GM19043 (cell line): ENCODE results near the gene LMO7.
"Not testable (repeated sequence)": the region's sequence is repeated elsewhere in the genome, so short reads cannot be mapped to it uniquely, and the experiment has no call there.

Experiments
- ATAC-seq: cut with Tn5 transposase; IDR thresholded peaks from one replicate; pipeline ENCODE4 v1.9.1; 2021; ENCODE audit warnings: low read depth; ENCODE audit not compliant: unreplicated experiment

LMO7 gene

GRCh38 chr13:75645141-75645540, 9.0 kb downstream of the LMO7 start:
- no peak for ATAC-seq

GRCh38 chr13:75647126-75647784, 11.1 kb downstream of the LMO7 start:
- ATAC-seq, result peak; percentile 82

- ATAC-seq, result no peak
Observed at GRCh38 chr13:75648446-75648845, 12.3 kb downstream of the LMO7 start.

- no peak for ATAC-seq
Observed at GRCh38 chr13:75651013-75651412, 14.9 kb downstream of the LMO7 start.

- no peak for ATAC-seq
Observed at GRCh38 chr13:75652726-75653125, 16.6 kb downstream of the LMO7 start.

- no peak for ATAC-seq
Observed at GRCh38 chr13:75656425-75656989, 20.4 kb downstream of the LMO7 start.

- ATAC-seq, result no peak
Observed at GRCh38 chr13:75657111-75657510, 21.0 kb downstream of the LMO7 start.

GRCh38 chr13:75660694-75661093, 24.6 kb downstream of the LMO7 start:
- no peak for ATAC-seq

GRCh38 chr13:75661443-75661842, 25.3 kb downstream of the LMO7 start:
- ATAC-seq, result no peak

GRCh38 chr13:75666646-75667351, 30.7 kb downstream of the LMO7 start:
- no peak for ATAC-seq

- ATAC-seq, result no peak
Observed at GRCh38 chr13:75669706-75670105, 33.6 kb downstream of the LMO7 start.

- ATAC-seq, result no peak
Observed at GRCh38 chr13:75670496-75670895, 34.4 kb downstream of the LMO7 start.

GRCh38 chr13:75675421-75675820, 39.3 kb downstream of the LMO7 start:
- ATAC-seq, result no peak

- ATAC-seq, result no peak
Observed at GRCh38 chr13:75679459-75679858, 43.3 kb downstream of the LMO7 start.

GRCh38 chr13:75680251-75680650, 44.1 kb downstream of the LMO7 start:
- ATAC-seq, result not testable (repeated sequence)

GRCh38 chr13:75682326-75682725, 46.2 kb downstream of the LMO7 start:
- ATAC-seq, result no peak

GRCh38 chr13:75685239-75685697, 49.1 kb downstream of the LMO7 start:
- ATAC-seq, result no peak

GRCh38 chr13:75687150-75687763, 51.1 kb downstream of the LMO7 start:
- ATAC-seq, result no peak

- ATAC-seq, result no peak
Observed at GRCh38 chr13:75689686-75690085, 53.6 kb downstream of the LMO7 start.

- no peak for ATAC-seq
Observed at GRCh38 chr13:75690607-75691006, 54.5 kb downstream of the LMO7 start.

GRCh38 chr13:75691183-75691582, 55.1 kb downstream of the LMO7 start:
- ATAC-seq, result no peak
